Upper lobe of left lung (tissue), 6 donors: ENCODE measurements around the gene TSPAN32. TPM values are rescaled to one million over a fixed set of nuclear protein-coding genes. Genes with fewer than 3 reads are reported as not detected.

Source experiments
- ATAC-seq, 2 donors: fragments of 200-7000 bp; cut with Tn5 transposase; one replicate each; pipeline ENCODE4 v1.9.1; 2022; ENCODE audit warnings: mild to moderate bottlenecking in 2 of 2, moderate library complexity in 2 of 2; ENCODE audit not compliant: low FRiP score in 2 of 2
- DNase-seq, 2 donors: peaks; one replicate each; pipeline ENCODE4 v3.0.0-alpha.2; 2019 to 2020
- H3K27ac ChIP-seq, 4 donors: fragments of 200-600 bp; sonication (generic); one replicate each; pipeline ENCODE4 v1.5.1; 2016 to 2019
- H3K27me3 ChIP-seq, 4 donors: fragments of 200-600 bp; sonication (generic); one replicate each; pipeline ENCODE4 v1.5.1; 2017 to 2019
- H3K36me3 ChIP-seq, 4 donors: fragments of 200-600 bp; sonication (generic); one replicate each; pipeline ENCODE4 v1.5.1; 2016 to 2019
- H3K4me1 ChIP-seq, 4 donors: fragments of 200-600 bp; sonication (generic); one replicate each; pipeline ENCODE4 v1.5.1; 2018 to 2019
- H3K4me3 ChIP-seq, 4 donors: fragments of 200-600 bp; sonication (generic); one replicate each; pipeline ENCODE4 v1.5.1; 2017 to 2019; ENCODE audit warnings: mild to moderate bottlenecking in 2 of 4, moderate library complexity in 1 of 4
- H3K9me3 ChIP-seq, 4 donors: fragments of 200-600 bp; sonication (generic); one replicate each; pipeline ENCODE4 v1.5.1; 2018 to 2019
- CTCF ChIP-seq, 6 experiments: fragments of 450-650 bp in 4 of 6; fragments of 200-600 bp in 2 of 6; sonication (generic) in 2 of 6; IDR thresholded peaks; one replicate each; pipeline ENCODE4 v1.5.1; 2016 to 2019; ENCODE audit warnings: antibody characterized with exemption in 6 of 6
- EP300 ChIP-seq, 4 donors: sonication (generic); formaldehyde crosslinking; IDR thresholded peaks; one replicate each; pipeline ENCODE4 v1.5.1; 2017; ENCODE audit warnings: antibody characterized with exemption in 4 of 4, control low read depth in 2 of 4
- POLR2A ChIP-seq, 4 donors: fragments of 450-650 bp; IDR thresholded peaks; one replicate each; pipeline ENCODE4 v1.5.1; 2016 to 2017; ENCODE audit warnings: antibody characterized with exemption in 4 of 4, mild to moderate bottlenecking in 2 of 4
- POLR2AphosphoS5 ChIP-seq, 2 donors: sonication (generic); formaldehyde crosslinking; IDR thresholded peaks; one replicate each; pipeline ENCODE4 v1.5.1; 2017; ENCODE audit warnings: antibody characterized with exemption in 2 of 2
- WGBS, 2 donors: methylation state at CpG; one replicate each; pipeline ENCODE4 v1.1.5; 2017 to 2018; 5-methylcytosine and 5-hydroxymethylcytosine counted together
- total RNA-seq, 6 donors: library from RNA; depleted of rRNA in 4 of 6; stranded (reverse); fragments of >200 nt in 4 of 6; gene quantifications; one replicate each; pipeline versions ENCODE4 v1.1.0 to v1.2.1, GENCODE V29; 2016 to 2021
- donor health status: DM: no; HTN: no; CAD: no; lungs with moderate emphysema.
- donor health status: DM: no; HTN: yes; CAD: no; lungs with severe emphysema.

Gene TSPAN32
- total RNA-seq, 6 donors from 2014 or later = 3.1 to 16.4 (median 6.8) TPM

DNA sequence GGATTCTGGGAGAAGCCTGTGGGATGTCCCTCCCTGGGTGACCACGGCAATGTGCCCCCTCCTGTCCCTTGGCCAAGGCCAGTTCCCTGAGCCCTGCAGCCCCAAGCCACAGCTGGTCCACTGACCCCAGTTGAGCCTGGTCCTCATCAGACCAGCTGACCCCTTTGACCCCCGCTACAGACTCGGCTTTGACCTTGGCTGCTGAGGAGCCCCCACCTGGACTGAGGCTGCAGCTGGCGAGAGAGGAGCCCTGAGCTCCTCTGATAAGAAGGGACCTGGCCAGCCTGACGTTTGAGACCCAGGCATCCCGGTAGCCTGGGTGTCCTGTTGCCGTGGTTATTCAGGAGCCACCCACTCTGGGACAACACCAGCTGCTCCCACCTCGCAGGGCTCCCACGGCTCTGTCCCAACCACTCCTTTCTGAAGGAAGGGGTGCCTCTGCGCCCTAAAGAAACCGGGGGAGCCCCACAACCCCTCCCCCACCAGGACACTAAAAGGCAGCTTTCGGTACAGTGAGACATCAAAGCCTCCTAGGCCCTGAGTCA, 34.4 kb upstream of the TSPAN32 start:
- 87 to 91% methylated on average over 8 to 9 of the region's 12 CpGs for WGBS, 2 donors
- H3K36me3 ChIP-seq = no peaks in the 10 kb centered on the region
- ATAC-seq = no peak
- TF ChIP-seq POLR2A (IDR thresholded peaks at IDR 0.05) (no peak), EP300 (IDR thresholded peaks at IDR 0.05) (no peak), CTCF (IDR thresholded peaks at IDR 0.05) (no peak), POLR2AphosphoS5 (IDR thresholded peaks at IDR 0.05) (no peak)
- peaks cover 0 to 21% (median 9%) of the 10 kb centered on the region in 4 donors for H3K27me3 ChIP-seq
- H3K4me1 ChIP-seq = peaks cover 29 to 49% (median 32%) of the 10 kb centered on the region in 4 donors
- no peaks in the 10 kb centered on the region for H3K9me3 ChIP-seq
- no peak overlapping the region for H3K4me3 ChIP-seq
- DNase-seq = peak in 1 of 2 donors; percentile 44
- H3K27ac ChIP-seq = no peak overlapping the region

DNA sequence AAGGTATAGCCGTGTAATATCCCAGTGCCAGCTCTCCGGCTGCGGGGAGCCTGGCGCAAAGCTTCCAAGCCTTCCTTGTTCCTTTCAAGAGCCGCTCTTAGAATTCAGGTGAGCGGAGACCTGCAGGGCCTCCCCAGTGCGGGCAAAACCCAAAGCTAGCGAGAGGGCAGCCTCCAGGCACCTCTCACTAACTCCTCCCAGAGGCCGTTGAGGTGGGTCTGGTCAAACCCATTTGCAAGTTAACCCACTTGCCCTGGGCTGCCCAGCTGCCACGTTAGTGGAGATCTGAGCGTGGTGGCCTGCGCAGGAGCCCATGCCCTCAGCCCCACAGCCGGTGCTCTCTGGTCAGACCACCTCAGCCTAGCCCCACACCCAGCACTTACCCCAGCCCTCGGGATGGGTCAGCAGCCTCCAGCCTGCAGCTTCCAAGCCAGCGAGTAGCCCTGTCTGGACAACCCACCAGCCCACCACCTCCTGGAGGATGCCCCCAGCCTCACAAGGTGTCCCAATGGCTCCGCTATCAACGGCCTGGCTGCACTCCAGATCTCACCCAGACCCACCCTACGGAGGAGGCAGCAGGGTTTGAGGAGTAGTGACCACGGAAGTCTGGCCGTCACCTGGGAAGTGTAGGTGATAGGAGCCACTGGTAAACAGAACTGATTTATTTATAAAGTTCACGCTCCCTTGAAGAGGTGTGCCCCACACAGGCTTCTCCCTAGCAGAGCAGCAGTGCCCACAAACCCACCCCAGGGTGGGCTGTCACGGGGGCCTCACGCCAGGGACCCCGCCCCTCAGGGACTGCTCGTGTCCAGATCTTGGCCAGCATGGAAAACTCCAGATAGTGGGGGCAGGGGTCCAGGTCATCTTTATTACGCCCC, 33.7 kb upstream of the TSPAN32 start:
- peak overlapping the region in 2 of 4 donors; percentile 69 to 78 for H3K27ac ChIP-seq
- H3K4me1 ChIP-seq = peaks cover 29 to 49% (median 32%) of the 10 kb centered on the region in 4 donors
- H3K4me3 ChIP-seq = peak overlapping the region in 3 of 4 donors; percentile 61 to 69 (median 64)
- no peaks in the 10 kb centered on the region for H3K36me3 ChIP-seq
- ATAC-seq (no peak), DNase-seq (peak in 1 of 2 donors; percentile 61)
- H3K27me3 ChIP-seq = peaks cover 0 to 21% (median 9%) of the 10 kb centered on the region in 4 donors
- WGBS, 2 donors = 82% methylated on average over 13 to 25 of the region's 26 CpGs
- H3K9me3 ChIP-seq = no peaks in the 10 kb centered on the region
- no peak for TF ChIP-seq POLR2A (IDR thresholded peaks at IDR 0.05)
- no peak for TF ChIP-seq POLR2AphosphoS5 (IDR thresholded peaks at IDR 0.05)
- TF ChIP-seq CTCF (IDR thresholded peaks at IDR 0.05) = no peak
- TF ChIP-seq EP300 (IDR thresholded peaks at IDR 0.05) = no peak

DNA sequence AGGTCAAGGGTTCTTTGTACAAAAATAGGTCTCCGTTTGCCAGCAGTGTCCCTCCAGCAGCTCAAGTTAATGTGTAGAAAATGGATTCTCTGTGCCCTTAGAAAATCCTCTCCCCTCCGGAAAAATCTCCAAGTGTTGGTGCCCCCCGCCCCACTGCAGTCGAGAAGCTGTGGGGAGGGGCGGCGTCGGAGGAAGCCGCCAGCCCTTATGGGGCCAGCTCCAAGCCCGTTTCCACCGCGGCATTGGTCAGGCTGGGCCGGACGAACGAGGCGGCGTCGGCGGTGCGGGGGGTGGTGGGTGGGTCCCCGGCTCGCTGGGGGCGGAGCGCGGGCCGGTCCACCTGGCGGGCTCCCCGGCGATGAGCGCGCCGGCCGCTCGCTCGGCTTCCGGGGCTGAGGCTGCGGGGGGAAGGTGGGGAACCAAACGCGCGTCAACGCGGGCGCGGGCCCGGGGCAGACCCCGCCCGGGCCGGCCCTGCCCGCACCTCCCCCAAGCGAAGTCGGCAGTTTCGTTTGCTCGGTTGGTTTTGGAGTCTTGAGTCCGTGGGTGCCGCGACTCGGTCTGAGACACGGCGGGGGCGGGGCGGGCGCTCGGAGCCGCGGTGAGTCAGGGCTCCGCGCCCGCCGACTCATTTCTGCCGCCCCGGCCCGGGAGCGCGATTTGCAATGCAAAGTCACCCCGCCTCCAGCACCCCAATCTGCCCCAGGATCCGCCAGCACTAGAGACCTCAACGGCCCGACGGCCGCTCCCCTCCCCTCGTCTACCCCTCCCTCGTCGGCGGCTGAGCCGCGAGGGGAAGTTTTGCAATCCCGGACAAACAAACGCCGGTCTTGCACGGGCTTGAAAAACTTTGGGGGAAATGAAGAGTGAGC, 32.8 kb upstream of the TSPAN32 start:
- H3K9me3 ChIP-seq = no peaks in the 10 kb centered on the region
- TF ChIP-seq POLR2A (IDR thresholded peaks at IDR 0.05) (peak in 1 of 4 donors; percentile 49), CTCF (IDR thresholded peaks at IDR 0.05) (no peak), EP300 (IDR thresholded peaks at IDR 0.05) (no peak), POLR2AphosphoS5 (IDR thresholded peaks at IDR 0.05) (peak in 1 of 2 donors; percentile 16)
- WGBS, 2 donors = 2 to 3% methylated on average over 21 to 69 of the region's 89 CpGs
- H3K27ac ChIP-seq = peak overlapping the region; percentile 69 to 86 (median 80)
- DNase-seq = peak; percentile 70 to 93
- H3K4me3 ChIP-seq = peak overlapping the region; percentile 33 to 69 (median 62)
- peak in 1 of 2 donors; percentile 59 for ATAC-seq
- H3K36me3 ChIP-seq = no peaks in the 10 kb centered on the region
- peaks cover 29 to 49% (median 32%) of the 10 kb centered on the region in 4 donors for H3K4me1 ChIP-seq
- peaks cover 0 to 21% (median 9%) of the 10 kb centered on the region in 4 donors for H3K27me3 ChIP-seq

DNA sequence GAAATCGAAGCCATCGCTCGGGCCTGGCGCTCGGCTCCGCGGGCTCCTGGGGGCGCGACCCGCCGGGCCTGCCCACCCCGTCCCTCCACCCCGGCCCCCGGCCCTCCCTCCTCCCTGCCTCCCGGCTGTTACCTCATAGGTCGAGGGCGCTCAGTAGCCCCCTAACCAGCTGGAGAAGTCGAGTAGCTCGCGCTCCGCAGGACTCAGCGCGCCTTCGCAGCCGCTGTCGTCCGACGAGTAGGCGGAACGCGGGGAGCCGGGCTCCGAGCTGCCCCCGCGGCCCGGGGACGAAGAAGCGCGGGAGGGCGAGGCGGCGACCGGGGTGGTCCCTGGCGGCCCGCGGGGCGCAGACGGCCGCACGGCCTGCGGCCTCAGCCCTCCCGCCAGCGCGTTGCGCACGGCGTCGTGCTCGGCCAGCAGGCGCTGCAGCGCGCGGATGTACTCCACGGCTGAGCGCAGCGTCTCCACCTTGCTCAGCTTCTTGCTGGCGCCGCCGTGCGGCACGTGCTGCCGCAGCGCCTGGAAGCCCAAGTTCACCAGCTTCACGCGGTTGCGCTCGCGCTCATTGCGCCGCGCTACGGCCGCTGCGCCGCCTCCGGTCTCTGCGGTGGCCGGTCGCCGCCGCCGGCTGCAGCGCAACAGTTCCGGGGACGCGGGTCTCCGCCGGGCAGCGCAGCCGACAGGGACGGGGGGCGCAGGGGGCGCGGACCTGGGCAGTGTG, 32.1 kb upstream of the TSPAN32 start:
- Histone ChIP-seq H3K36me3 (no peaks in the 10 kb centered on the region), H3K9me3 (no peaks in the 10 kb centered on the region), H3K27me3 (peaks cover 0 to 21% (median 9%) of the 10 kb centered on the region in 4 donors), H3K4me1 (peaks cover 29 to 49% (median 32%) of the 10 kb centered on the region in 4 donors), H3K4me3 (peak overlapping the region; percentile 33 to 69 (median 62)), H3K27ac (peak overlapping the region; percentile 69 to 86 (median 80))
- peak; percentile 54 to 91 for DNase-seq
- TF ChIP-seq EP300 (IDR thresholded peaks at IDR 0.05) = no peak
- TF ChIP-seq CTCF (IDR thresholded peaks at IDR 0.05) = peak in 5 of 6 experiments; percentile 19 to 69 (median 52)
- TF ChIP-seq POLR2A (IDR thresholded peaks at IDR 0.05) = no peak
- TF ChIP-seq POLR2AphosphoS5 (IDR thresholded peaks at IDR 0.05) = no peak
- peak in 1 of 2 donors; percentile 36 for ATAC-seq
- 1% methylated on average over 17 to 56 of the region's 104 CpGs for WGBS, 2 donors
